GM21717 (cell line): Measurements from ENCODE around the gene PGK2.
"Not testable (repeated sequence)": the region's sequence is repeated elsewhere in the genome, so short reads cannot be mapped to it uniquely, and the experiment has no call there.

Experiments used
- ATAC-seq: cut with Tn5 transposase; IDR thresholded peaks from one replicate; pipeline ENCODE4 v1.9.1; 2021; ENCODE audit warnings: mild to moderate bottlenecking, moderate library complexity; ENCODE audit not compliant: unreplicated experiment

The PGK2 gene

DNA sequence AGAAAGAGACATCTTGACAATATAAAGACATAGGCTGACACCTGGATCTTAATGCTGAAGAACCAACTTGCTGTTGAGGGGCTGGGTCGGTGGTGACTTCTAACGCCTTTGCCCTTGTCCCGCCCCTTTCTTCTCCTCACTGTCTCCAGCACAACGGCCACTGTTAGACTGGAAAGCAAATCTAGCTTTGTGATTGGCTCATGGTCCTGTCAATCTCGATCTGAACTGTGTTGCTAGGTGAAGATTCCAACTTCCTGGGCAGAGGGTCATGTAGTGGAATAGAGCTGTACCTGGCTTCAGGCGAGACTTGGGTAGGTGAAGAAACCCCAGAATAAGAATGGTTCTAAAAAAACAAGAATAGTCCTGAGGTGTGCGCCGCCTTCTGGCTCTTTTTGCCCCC is at the start of gene PGK2:
TSS of gene PGK2 (minus strand) at position 110 of the 400 bp plus-strand sequence. CDS start at position 12, 98 bp downstream.
- ATAC-seq: no peak

DNA sequence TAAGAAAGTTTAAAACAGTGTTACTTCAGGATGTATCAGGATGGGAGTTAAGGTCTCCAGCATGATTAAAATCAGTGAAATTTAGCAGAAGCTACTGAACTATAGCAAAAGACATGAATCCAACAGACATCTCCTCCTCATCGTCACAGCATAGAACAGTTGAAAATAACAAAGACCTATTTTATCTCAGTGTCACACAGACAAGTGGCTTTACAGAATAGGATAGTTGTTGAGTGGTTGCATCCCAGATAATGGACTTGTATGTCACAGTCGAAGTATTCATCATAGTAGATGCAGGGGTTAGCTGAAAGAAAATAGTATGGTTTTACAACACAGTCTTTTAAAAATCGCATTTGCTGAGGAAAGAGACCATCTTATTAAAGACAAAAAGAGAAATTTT is 48.1 kb upstream of the PGK2 start:
- ATAC-seq: no peak

GRCh38 chr6:49833386-49833785 is 46.3 kb upstream of the PGK2 start:
- ATAC-seq: no peak

DNA sequence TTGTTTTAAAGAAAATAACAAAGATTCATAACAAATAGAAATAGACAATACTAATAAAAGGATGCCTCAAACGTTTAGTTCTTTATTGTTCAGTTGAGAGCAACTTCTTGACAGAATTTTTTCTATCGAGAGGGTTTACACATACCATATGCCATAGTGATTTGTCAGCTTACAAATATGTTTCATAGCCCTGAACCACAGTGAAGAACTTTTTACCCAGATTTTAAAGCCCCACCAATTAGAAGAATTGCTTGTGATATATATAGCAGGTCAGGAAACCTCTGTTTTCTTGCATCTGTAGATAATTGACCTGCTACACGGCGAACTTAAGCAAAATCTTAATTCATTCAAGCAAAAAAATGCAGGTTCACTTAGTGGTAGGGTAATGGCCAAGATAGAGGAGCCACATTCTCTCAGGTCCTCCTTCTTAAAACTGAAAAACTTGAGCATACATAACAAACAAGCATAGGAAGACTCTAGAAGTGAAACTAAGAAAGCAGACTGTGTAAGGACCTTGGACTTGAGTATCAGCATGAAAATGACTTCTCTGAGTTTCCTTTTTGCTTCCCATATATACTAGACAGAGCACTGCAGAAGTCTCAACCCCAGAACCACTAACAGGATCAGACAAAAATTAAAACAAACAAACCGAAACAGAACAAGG is 39.8 kb upstream of the PGK2 start:
- ATAC-seq: peak; percentile 84

GRCh38 chr6:49815166-49815565 is 28.1 kb upstream of the PGK2 start:
- ATAC-seq: no peak

DNA sequence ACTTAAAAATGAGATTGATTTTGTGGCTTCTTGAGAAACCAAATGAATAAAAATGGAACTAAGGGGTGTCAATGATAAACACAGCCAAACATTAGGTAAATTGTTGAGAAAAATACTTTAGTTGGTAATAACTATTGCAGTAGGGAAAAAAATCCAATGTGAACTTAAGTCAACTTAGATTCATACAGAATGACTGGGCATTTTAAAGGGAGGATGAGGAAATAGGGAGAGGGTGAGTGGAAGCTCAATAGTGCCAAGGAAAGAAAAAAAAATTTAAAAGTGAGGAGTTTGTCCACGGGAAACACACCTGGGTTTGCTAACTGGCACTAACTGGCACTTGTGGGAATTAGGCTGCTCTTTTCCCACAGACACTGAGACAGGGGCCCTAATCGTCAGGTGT is 26.2 kb upstream of the PGK2 start:
- no peak for ATAC-seq

GRCh38 chr6:49806145-49806544 is 19.1 kb upstream of the PGK2 start:
- ATAC-seq: no peak

DNA sequence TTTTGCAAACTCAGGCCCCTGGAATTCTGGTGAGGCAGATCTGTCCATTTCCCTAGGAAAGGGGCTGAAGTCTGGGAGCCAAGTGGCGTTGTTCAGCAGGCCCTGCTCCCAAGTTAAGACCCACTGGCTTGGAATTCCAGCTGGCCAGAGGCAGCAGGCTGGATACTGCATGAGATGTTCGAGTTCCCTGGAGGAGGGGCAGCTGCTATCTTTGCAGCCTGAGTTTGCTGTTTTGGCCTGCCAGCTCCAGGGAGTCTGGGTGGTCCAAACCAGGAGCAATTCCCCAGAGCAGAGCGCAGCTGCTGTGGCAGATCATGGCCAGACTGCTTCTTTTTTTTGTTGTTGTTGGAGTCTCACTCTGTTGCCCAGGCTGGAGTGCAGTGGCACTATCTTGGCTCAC is 18.2 kb upstream of the PGK2 start:
- ATAC-seq: no peak

DNA sequence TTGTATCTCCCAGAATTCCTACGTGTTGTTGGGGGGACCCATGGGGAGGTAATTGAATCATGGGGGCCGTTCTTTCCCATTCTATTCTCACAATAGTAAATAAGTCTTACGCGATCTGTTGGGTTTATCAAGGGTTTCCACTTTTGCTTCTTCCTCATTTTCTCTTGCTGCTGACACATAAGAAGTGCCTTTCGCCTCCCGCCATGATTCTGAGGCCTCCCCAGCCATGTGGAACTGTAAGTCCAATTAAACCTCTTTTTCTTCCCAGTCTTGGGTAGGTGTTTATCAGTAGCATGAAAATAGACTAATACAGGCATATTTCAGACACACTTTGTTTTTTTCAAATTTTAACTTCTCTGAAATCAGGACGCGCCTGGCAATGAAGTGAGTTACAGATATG is 14.4 kb upstream of the PGK2 start:
- no peak for ATAC-seq

GRCh38 chr6:49799090-49799489 is 12.0 kb upstream of the PGK2 start:
- ATAC-seq: no peak

- ATAC-seq: not testable (repeated sequence)
Measured at GRCh38 chr6:49796842-49797455, 9.9 kb upstream of the PGK2 start.

- ATAC-seq: no peak
Measured at GRCh38 chr6:49790341-49790740, 3.3 kb upstream of the PGK2 start.

DNA sequence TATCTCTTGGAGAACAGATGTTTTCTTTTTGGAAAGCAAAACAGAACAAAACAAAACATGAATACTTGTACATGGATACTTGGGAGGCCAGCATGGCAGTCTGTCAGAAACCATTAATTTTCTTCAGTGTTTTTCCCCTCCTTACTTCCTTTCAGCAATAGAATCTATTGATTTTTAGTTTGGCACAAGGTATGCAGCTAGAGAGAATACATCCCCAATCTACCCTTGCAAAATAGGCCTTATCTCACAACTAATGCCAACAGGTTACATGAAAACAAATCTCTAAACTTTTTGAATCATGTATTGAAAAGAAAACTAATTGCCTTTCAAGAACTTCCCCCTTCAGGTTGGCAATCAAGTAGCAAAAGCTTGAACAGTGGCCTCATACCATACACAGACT is 2.8 kb downstream of the PGK2 start:
- ATAC-seq: no peak

DNA sequence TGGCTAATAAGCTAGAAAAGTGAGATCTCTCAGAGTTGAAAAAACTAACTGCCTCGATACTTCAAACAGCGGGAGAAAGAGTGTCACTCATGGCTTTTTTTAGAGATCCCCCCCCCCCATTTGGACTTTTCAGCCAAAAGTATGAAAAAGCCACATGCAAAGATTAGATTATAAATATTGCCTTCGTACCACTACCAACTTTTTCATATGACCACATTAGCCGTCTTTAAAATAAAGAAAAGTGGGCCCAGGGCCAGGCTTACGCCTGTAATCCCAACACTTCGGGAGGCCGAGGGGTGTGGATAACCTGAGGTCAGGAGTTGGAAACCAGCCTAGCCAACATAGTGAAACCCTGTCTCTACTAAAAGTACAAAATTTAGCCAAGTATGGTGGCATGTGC is 4.4 kb downstream of the PGK2 start:
- no peak for ATAC-seq

DNA sequence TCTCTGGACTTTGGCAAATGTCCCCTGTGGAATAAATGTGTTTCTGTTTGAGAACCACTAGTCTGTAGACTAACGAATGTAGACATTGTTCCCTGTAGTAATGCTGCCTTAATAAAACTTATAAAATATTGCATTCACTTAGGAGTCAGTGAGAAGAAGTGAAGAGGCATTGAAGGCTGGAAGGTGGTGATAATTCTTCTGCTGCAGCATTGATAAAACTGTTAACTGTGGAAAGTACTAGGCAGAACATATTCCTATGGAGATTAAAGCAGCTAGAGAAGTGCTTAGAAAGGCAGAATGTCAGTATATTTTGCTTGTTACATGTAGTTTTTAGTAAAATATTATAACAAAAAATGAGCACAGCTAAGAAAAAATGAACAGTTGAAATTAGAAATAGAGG is 4.8 kb downstream of the PGK2 start:
- no peak for ATAC-seq

- ATAC-seq: no peak
Measured at GRCh38 chr6:49776444-49776843, 10.6 kb downstream of the PGK2 start.

DNA sequence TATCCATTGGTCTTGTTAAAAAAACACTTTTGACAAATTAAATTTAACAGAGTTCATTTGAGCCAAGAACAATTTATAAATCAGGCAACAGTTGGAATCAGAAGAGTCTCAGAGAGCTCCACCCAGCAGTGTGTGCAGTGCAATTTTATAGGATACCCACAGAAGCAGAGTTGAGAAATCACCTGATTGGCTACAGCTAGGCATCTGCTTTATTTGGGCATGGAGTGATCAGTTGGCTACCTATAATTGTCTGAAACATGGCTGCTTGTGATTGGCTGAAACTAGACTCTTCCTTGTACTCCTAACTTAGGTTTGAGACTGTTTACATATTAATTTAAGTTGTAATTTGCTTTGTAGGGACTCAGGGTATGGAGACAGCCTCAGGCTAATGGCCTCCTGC is 12.0 kb downstream of the PGK2 start:
- no peak for ATAC-seq

GRCh38 chr6:49772285-49772684 is 14.8 kb downstream of the PGK2 start:
- no peak for ATAC-seq

DNA sequence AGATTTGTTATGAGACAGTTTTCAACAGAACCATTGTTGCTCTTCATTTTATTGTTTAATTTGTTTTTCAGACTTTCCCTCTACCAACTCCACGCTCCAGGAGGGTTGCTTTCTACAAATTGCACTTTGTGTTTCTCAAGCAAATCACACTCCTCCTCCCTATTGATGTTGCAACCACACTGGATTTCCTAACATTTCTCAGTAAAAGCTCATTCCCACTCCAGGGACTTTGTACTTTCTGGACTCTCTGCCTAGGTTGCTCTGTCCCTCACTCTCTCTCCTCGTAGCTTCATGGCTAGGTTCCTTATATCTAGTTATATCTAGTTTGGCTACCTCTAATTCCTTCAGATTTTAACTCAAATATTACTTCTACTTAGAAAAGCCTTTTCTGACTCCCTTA is 20.3 kb downstream of the PGK2 start:
- ATAC-seq: no peak

DNA sequence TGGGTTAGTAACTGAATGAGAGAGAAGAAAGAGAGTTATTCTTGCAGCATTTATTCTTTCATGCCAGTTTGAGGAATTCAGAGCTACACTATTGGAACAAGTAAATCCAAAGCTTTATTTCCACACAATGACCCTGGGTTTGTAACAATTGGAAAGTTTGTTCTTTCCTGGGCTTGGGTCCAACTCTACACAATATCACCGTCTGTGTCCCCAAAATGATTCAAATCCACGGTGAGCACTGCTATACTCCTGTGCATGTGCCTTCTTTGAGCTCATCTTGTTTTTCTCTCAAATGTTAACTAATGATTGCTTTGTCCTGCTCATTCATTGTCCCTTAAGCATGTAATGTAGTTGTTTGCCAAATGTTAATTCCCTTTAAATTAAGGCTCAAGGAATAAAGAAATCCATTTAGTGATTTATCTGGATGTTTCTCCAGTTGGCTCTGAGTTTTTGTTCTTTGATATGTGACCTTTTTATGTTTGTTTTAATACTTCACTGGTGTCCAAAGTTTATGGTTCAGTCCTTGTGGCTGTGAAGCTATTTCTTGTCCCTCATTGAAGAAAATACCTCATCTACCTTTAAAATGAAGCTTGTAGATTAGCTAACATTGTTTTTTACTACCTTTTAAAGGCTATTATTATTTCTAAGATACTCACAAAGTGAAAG is 22.4 kb downstream of the PGK2 start:
- ATAC-seq: no peak

DNA sequence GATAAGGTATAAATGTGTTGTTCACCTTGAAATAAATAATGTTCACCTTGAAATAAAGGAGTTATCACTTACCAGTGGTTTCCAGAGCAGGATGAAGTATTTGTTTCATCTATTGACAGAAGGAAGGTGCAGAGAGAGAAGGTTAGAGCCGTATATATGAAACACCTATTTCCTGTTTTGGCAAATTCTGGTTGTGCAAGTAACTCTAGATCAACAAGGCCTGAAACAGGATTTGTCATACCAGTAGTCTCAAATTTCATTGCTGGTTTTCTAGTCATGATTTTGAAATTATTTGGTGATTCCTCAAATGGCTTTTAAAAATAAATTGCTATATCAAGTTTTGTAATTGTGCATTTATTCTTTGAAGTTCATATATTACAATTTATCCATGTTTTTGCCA is 42.8 kb downstream of the PGK2 start, which contains the start of gene CRISP3:
TSS of gene CRISP3 (minus strand) at position 130 of the 400 bp plus-strand sequence. CDS start at position 109, 21 bp downstream.
- no peak for ATAC-seq

DNA sequence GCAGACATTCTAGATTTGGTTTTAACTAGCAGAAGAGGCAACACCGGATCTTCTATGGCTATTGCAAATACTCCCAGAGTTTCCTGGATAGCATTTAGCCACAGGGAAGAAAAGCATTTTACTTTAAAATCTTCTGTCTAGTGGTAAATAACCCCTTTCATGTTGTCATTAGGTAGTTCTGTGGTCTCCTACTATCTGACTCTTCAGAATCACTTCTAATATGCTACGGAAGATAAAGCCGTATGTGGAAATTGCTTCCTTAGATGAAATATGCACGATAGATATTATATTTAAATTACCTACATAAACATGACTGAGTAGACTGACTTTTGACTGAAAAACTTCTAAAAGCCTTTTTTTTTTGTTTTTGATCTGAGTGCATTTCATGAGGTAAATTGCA is 43.7 kb downstream of the PGK2 start:
- ATAC-seq: no peak
